ENCODE results near the gene GOLGA6L2.
"Not testable (repeated sequence)": the region's sequence is repeated elsewhere in the genome, so short reads cannot be mapped to it uniquely, and the experiment has no call there.

The GOLGA6L2 gene

GRCh38 chr15:23412881-23413600 lies 34.0 kb downstream of the GOLGA6L2 start:
- not testable (repeated sequence) for H3K27me3 Mint-ChIP-seq, H3K9me3 Mint-ChIP-seq, H3K4me1 Mint-ChIP-seq, DNase-seq, H3K4me3 Mint-ChIP-seq, ATAC-seq, H3K27ac Mint-ChIP-seq

DNA sequence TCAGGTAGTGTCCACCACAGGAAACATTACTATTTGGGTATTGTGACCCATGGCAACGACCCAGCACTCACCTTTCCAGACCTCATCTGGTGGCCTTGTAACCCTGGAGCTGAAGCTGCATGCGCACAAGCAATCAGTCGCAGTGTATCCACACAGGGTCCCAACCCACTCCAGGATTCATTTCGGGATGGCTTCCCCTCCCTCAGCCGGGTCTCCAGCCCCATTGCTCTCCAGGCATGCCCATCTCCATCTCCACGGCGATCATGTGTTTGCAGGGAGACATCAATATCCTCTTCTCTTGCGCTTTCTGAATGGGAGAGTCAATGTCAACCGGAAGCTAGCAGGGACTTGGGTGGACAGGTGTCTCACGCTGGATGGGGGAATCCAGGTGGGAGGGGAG lies 35.2 kb downstream of the GOLGA6L2 start:
- no peak for DNase-seq
- no peak overlapping the region for H3K27ac Mint-ChIP-seq
- no peak for ATAC-seq

GRCh38 chr15:23403550-23403949 lies 43.5 kb downstream of the GOLGA6L2 start:
- Mint-ChIP-seq H3K4me3 (no peak overlapping the region), H3K27me3 (peaks cover 8% of the 10 kb centered on the region), H3K9me3 (peaks cover 0 to 4% of the 10 kb centered on the region in 2 donors), H3K27ac (no peak overlapping the region), H3K4me1 (no peaks in the 10 kb centered on the region)
- DNase-seq (no peak), ATAC-seq (no peak)

More for the DNA sequence above, 35.2 kb downstream of the GOLGA6L2 start:
- no peak overlapping the region for H3K4me3 Mint-ChIP-seq
- H3K9me3 Mint-ChIP-seq, result peaks cover 0 to 3% of the 10 kb centered on the region in 2 donors
- no peaks in the 10 kb centered on the region for H3K27me3 Mint-ChIP-seq
- H3K4me1 Mint-ChIP-seq, result no peaks in the 10 kb centered on the region

GRCh38 chr15:23402544-23402943 lies 44.5 kb downstream of the GOLGA6L2 start:
- no peak overlapping the region for H3K4me3 Mint-ChIP-seq
- peaks cover 8% of the 10 kb centered on the region for H3K27me3 Mint-ChIP-seq
- no peak for ATAC-seq
- no peaks in the 10 kb centered on the region for H3K4me1 Mint-ChIP-seq
- H3K27ac Mint-ChIP-seq, result no peak overlapping the region
- DNase-seq, result no peak
- H3K9me3 Mint-ChIP-seq, result peaks cover 0 to 4% of the 10 kb centered on the region in 2 donors

GRCh38 chr15:23402140-23402539 lies 44.9 kb downstream of the GOLGA6L2 start:
- no peak overlapping the region for H3K27ac Mint-ChIP-seq
- H3K4me1 Mint-ChIP-seq, result no peaks in the 10 kb centered on the region
- H3K27me3 Mint-ChIP-seq, result peaks cover 8% of the 10 kb centered on the region
- no peak overlapping the region for H3K4me3 Mint-ChIP-seq
- H3K9me3 Mint-ChIP-seq, result peaks cover 0 to 4% of the 10 kb centered on the region in 2 donors
- DNase-seq (no peak), ATAC-seq (no peak)

DNA sequence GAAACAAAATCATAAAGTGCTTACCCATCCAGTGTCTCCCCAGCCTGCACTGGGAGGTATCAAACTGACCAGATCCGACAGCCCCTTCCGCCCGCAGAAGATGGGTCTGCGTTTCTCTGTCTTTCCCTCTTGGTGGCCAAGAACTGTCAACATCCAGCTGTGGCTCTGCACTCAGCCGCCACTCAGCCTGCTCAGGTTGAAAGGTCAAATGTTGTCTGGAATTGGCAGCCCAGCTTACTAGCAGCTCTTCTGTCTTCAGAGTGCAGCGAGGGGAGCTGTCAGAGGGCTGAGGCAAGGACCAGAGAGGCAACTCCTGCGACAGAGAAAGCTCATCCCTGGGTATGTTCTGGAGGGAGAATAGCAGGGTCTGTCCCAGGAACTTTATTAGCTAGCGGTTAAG lies 45.4 kb downstream of the GOLGA6L2 start:
- DNase-seq (no peak), ATAC-seq (no peak)
- Mint-ChIP-seq H3K4me1 (no peaks in the 10 kb centered on the region), H3K4me3 (no peak overlapping the region), H3K27ac (peak overlapping the region in 1 of 2 donors; percentile 7), H3K9me3 (no peaks in the 10 kb centered on the region), H3K27me3 (peaks cover 8% of the 10 kb centered on the region)

- H3K27me3 Mint-ChIP-seq, DNase-seq, H3K27ac Mint-ChIP-seq, H3K9me3 Mint-ChIP-seq, H3K4me1 Mint-ChIP-seq, ATAC-seq, H3K4me3 Mint-ChIP-seq: not testable (repeated sequence)
Observed at GRCh38 chr15:23399207-23399606, 47.8 kb downstream of the GOLGA6L2 start.

DNA sequence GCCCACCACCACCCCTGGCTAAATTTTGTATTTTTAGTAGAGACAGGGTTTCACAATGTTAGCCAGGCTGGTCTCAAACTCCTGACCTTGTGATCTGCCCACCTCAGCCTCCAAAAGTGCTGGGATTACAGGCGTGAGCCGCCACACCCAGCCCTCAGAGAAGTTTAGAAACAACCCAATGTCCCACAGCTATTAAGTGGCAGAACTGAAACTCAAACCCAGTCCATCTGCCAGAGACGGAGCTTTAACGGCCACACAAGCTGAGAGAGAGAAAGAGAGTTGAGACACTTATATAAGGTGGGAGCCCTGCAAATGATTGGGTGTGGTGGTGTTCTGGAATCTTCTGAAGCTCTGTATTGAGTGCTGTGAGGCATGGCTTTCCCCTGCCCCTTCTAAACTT lies 48.7 kb downstream of the GOLGA6L2 start:
- not testable (repeated sequence) for H3K4me3 Mint-ChIP-seq, H3K27me3 Mint-ChIP-seq, H3K4me1 Mint-ChIP-seq, H3K27ac Mint-ChIP-seq, ATAC-seq, H3K9me3 Mint-ChIP-seq, DNase-seq

GRCh38 chr15:23397779-23398178 lies 49.3 kb downstream of the GOLGA6L2 start:
- ATAC-seq (no peak), DNase-seq (no peak)
- H3K27me3 Mint-ChIP-seq, result peaks cover 8% of the 10 kb centered on the region
- H3K4me1 Mint-ChIP-seq, result no peaks in the 10 kb centered on the region
- H3K27ac Mint-ChIP-seq, result no peak overlapping the region
- H3K9me3 Mint-ChIP-seq, result no peaks in the 10 kb centered on the region
- no peak overlapping the region for H3K4me3 Mint-ChIP-seq

- ATAC-seq (no peak), DNase-seq (no peak)
- H3K9me3 Mint-ChIP-seq, result no peaks in the 10 kb centered on the region
- H3K27ac Mint-ChIP-seq, result no peak overlapping the region
- H3K4me3 Mint-ChIP-seq, result no peak overlapping the region
- H3K4me1 Mint-ChIP-seq, result no peaks in the 10 kb centered on the region
- peaks cover 8% of the 10 kb centered on the region for H3K27me3 Mint-ChIP-seq
Observed at GRCh38 chr15:23395832-23396231, 51.2 kb downstream of the GOLGA6L2 start.

GRCh38 chr15:23395030-23395692 lies 51.9 kb downstream of the GOLGA6L2 start:
- Mint-ChIP-seq H3K27me3 (peaks cover 7% of the 10 kb centered on the region), H3K27ac (no peak overlapping the region), H3K4me3 (no peak overlapping the region), H3K9me3 (no peaks in the 10 kb centered on the region), H3K4me1 (no peaks in the 10 kb centered on the region)
- ATAC-seq, result no peak
- DNase-seq, result no peak
